Duodenal mucosa (tissue), 2 donors: ENCODE results near the gene COL24A1.
"Not testable (repeated sequence)": the region's sequence is repeated elsewhere in the genome, so short reads cannot be mapped to it uniquely, and the experiment has no call there.

ENCODE experiments used
- H3K27ac ChIP-seq: one replicate; pipeline ENCODE4 v1.7.0; 2013; ENCODE audit warnings: low read depth, low read length
- H3K27me3 ChIP-seq, 2 donors: one replicate each; pipeline ENCODE4 v1.7.0; 2013; ENCODE audit warnings: low read length in 2 of 2, control low read depth in 1 of 2; ENCODE audit not compliant: insufficient read depth in 2 of 2, control insufficient read depth in 1 of 2
- H3K36me3 ChIP-seq, 2 donors: one replicate each; pipeline ENCODE4 v1.7.0; 2013; ENCODE audit warnings: low read length in 2 of 2, control low read depth in 1 of 2; ENCODE audit not compliant: insufficient read depth in 2 of 2, control insufficient read depth in 1 of 2
- H3K4me1 ChIP-seq, 2 donors: one replicate each; pipeline ENCODE4 v1.7.0; 2013; ENCODE audit warnings: low read length in 2 of 2, control low read depth in 1 of 2; ENCODE audit not compliant: insufficient read depth in 2 of 2, control insufficient read depth in 1 of 2
- H3K4me3 ChIP-seq, 2 donors: one replicate each; pipeline ENCODE4 v1.7.0; 2013; ENCODE audit warnings: low read length in 2 of 2, low read depth in 1 of 2
- H3K9ac ChIP-seq, 2 donors: one replicate each; pipeline ENCODE4 v1.7.0; 2013; ENCODE audit warnings: low read length in 2 of 2, low read depth in 1 of 2
- H3K9me3 ChIP-seq, 2 donors: one replicate each; pipeline ENCODE4 v1.7.0; 2013; ENCODE audit warnings: low read length in 2 of 2, control low read depth in 1 of 2; ENCODE audit not compliant: control insufficient read depth in 1 of 2

The COL24A1 gene

DNA sequence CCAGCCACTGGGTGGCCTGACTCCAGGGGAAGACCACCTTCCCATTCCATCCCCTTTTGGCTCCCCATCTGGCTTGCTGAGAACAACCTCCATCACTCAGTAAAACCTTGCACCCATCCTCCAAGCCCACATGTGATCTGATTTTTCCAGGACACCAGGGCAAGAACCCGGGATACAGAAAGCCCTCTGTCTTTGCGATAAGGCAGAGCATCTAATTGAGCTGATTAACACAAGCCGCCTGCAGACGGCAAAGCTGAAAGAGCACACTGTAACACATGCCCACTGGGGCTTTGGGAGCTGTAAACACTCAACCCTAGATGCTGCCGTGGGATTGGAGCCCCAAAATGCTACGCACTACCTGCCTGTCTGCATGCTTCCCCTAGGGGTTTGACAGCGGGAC is 201.4 kb downstream of the COL24A1 start:
- H3K9ac ChIP-seq, H3K27me3 ChIP-seq, H3K4me3 ChIP-seq, H3K4me1 ChIP-seq, H3K9me3 ChIP-seq, H3K36me3 ChIP-seq, H3K27ac ChIP-seq: not testable (repeated sequence)

DNA sequence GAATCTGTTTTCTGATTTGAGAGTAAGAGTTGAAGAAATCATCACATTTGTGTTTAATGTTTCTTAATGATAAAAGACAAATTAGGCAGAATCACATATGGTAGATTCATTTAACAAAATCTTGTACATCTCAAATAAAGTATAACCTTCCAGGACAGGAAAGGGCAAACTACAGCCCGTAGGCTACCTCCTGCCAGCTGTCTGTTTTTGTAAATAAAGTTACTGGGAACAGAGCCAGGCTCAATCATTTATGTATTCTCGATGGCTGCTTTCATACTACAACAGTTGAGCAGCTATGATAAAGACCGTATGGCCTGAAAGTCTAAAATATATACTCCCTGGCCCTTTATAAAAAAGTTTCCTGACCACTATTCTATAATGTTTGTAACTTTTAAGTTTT is 204.1 kb downstream of the COL24A1 start:
- no peaks in the 10 kb centered on the region for H3K4me1 ChIP-seq
- H3K4me3 ChIP-seq: no peak overlapping the region
- no peaks in the 10 kb centered on the region for H3K27me3 ChIP-seq
- no peaks in the 10 kb centered on the region for H3K36me3 ChIP-seq
- no peak overlapping the region for H3K27ac ChIP-seq
- H3K9me3 ChIP-seq: no peaks in the 10 kb centered on the region
- no peak overlapping the region for H3K9ac ChIP-seq

- no peaks in the 10 kb centered on the region for H3K36me3 ChIP-seq
- H3K4me1 ChIP-seq: no peaks in the 10 kb centered on the region
- H3K27ac ChIP-seq: no peak overlapping the region
- no peaks in the 10 kb centered on the region for H3K27me3 ChIP-seq
- H3K9me3 ChIP-seq: no peaks in the 10 kb centered on the region
- no peak overlapping the region for H3K4me3 ChIP-seq
- H3K9ac ChIP-seq: no peak overlapping the region
Observed at GRCh38 chr1:85947186-85947585, 209.4 kb downstream of the COL24A1 start.

DNA sequence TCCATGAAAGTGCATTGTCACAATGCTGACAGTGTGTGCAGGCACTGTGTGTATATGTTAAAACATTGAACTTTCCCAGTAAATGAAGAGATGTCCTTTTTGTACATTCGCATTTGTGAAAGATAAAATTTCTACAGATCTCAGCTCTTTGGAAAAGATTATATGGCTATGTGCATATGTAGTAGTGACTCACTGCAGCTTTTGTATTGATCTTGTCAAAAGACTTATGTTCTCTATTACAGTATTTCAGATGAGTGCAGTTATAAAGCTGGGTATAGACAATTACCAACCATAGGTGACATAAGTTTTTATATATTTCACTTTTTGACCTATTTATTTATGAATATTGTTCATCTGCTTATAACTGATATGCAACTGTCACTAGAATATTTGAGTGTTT is 212.6 kb downstream of the COL24A1 start:
- no peak overlapping the region for H3K27ac ChIP-seq
- H3K9ac ChIP-seq: no peak overlapping the region
- no peak overlapping the region for H3K4me3 ChIP-seq
- H3K4me1 ChIP-seq: no peaks in the 10 kb centered on the region
- no peaks in the 10 kb centered on the region for H3K27me3 ChIP-seq
- no peaks in the 10 kb centered on the region for H3K9me3 ChIP-seq
- no peaks in the 10 kb centered on the region for H3K36me3 ChIP-seq

DNA sequence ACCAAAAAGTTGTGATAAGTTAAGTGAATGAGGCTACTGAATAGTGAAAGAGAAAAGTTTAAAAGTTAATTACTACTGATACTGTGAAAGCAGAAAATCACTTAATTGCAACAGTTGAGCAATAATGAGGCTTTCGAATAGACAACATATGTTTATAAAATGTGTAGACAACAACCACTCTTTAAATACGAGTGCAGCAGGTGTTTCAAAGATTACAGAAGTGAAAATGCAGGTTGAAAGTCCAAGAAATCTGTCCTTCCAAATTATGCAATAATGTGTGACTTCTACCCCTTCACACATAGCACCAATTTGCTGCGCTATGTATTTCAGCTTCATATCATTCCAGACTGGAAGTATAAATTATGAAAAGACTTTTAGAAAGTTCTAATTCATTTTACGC is 213.0 kb downstream of the COL24A1 start:
- Histone ChIP-seq H3K4me1 (no peaks in the 10 kb centered on the region), H3K9ac (no peak overlapping the region), H3K27me3 (no peaks in the 10 kb centered on the region), H3K4me3 (no peak overlapping the region), H3K36me3 (no peaks in the 10 kb centered on the region), H3K9me3 (no peaks in the 10 kb centered on the region), H3K27ac (no peak overlapping the region)

- H3K27ac ChIP-seq: no peak overlapping the region
- no peaks in the 10 kb centered on the region for H3K4me1 ChIP-seq
- H3K27me3 ChIP-seq: no peaks in the 10 kb centered on the region
- no peak overlapping the region for H3K9ac ChIP-seq
- H3K4me3 ChIP-seq: no peak overlapping the region
- H3K36me3 ChIP-seq: no peaks in the 10 kb centered on the region
- H3K9me3 ChIP-seq: no peaks in the 10 kb centered on the region
Observed at GRCh38 chr1:85940656-85941306, 215.8 kb downstream of the COL24A1 start.

- H3K9ac ChIP-seq: no peak overlapping the region
- no peaks in the 10 kb centered on the region for H3K27me3 ChIP-seq
- no peak overlapping the region for H3K27ac ChIP-seq
- H3K4me3 ChIP-seq: no peak overlapping the region
- H3K4me1 ChIP-seq: no peaks in the 10 kb centered on the region
- no peaks in the 10 kb centered on the region for H3K9me3 ChIP-seq
- H3K36me3 ChIP-seq: no peaks in the 10 kb centered on the region
Observed at GRCh38 chr1:85938829-85939228, 217.7 kb downstream of the COL24A1 start.

DNA sequence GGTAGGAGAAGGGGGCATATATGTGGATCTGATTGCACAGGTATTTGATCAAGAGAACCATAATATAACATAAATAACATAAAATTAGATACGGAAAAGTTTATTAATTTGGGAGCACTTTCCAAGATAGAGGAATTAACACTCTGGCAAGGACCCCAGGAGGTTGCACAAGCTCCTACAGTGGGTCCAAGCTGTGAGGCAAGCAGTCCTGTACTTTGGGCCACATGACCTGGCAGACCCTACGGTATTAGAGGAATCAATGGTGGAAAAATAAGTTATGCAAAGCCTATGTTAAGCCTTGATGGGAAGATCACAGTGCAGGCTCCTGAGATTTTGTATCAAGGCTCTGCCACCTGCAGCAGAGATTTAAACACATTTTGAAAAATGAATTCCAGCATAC is 220.1 kb downstream of the COL24A1 start:
- Histone ChIP-seq H3K4me1 (no peaks in the 10 kb centered on the region), H3K27ac (no peak overlapping the region), H3K27me3 (no peaks in the 10 kb centered on the region), H3K36me3 (no peaks in the 10 kb centered on the region), H3K4me3 (no peak overlapping the region), H3K9ac (no peak overlapping the region), H3K9me3 (no peaks in the 10 kb centered on the region)

GRCh38 chr1:85936057-85936456 is 220.5 kb downstream of the COL24A1 start:
- no peaks in the 10 kb centered on the region for H3K27me3 ChIP-seq
- no peaks in the 10 kb centered on the region for H3K9me3 ChIP-seq
- no peaks in the 10 kb centered on the region for H3K4me1 ChIP-seq

GRCh38 chr1:85935234-85935633 is 221.3 kb downstream of the COL24A1 start:
- no peaks in the 10 kb centered on the region for H3K4me1 ChIP-seq
- H3K9me3 ChIP-seq: no peaks in the 10 kb centered on the region
- H3K27ac ChIP-seq: no peak overlapping the region
- H3K9ac ChIP-seq: no peak overlapping the region
- no peak overlapping the region for H3K4me3 ChIP-seq
- H3K27me3 ChIP-seq: no peaks in the 10 kb centered on the region
- H3K36me3 ChIP-seq: no peaks in the 10 kb centered on the region

More at GRCh38 chr1:85936057-85936456, 220.5 kb downstream of the COL24A1 start:
- Histone ChIP-seq H3K9ac (no peak overlapping the region), H3K27ac (no peak overlapping the region), H3K36me3 (no peaks in the 10 kb centered on the region), H3K4me3 (no peak overlapping the region)

GRCh38 chr1:85934516-85934915 is 222.1 kb downstream of the COL24A1 start:
- Histone ChIP-seq H3K9ac (no peak overlapping the region), H3K9me3 (no peaks in the 10 kb centered on the region), H3K27me3 (no peaks in the 10 kb centered on the region), H3K4me1 (no peaks in the 10 kb centered on the region), H3K4me3 (no peak overlapping the region), H3K27ac (no peak overlapping the region), H3K36me3 (no peaks in the 10 kb centered on the region)
